B cell (primary cell): ENCODE results near the gene SPG7.

ENCODE experiments used
- EZH2 ChIP-seq: IDR thresholded peaks from 2 replicates; pipeline ENCODE4 v1.6.1; 2012; ENCODE audit warnings: borderline replicate concordance, low read depth, mild to moderate bottlenecking, moderate library complexity, low read length; ENCODE audit not compliant: insufficient read depth, poor library complexity, severe bottlenecking
- TF ChIP-seq, protein P1 (sequence below): fragments of 200-600 bp; IDR thresholded peaks from one replicate; pipeline ENCODE4 v1.8.0; 2022; ENCODE audit warnings: antibody characterized with exemption, mild to moderate bottlenecking

DNA sequence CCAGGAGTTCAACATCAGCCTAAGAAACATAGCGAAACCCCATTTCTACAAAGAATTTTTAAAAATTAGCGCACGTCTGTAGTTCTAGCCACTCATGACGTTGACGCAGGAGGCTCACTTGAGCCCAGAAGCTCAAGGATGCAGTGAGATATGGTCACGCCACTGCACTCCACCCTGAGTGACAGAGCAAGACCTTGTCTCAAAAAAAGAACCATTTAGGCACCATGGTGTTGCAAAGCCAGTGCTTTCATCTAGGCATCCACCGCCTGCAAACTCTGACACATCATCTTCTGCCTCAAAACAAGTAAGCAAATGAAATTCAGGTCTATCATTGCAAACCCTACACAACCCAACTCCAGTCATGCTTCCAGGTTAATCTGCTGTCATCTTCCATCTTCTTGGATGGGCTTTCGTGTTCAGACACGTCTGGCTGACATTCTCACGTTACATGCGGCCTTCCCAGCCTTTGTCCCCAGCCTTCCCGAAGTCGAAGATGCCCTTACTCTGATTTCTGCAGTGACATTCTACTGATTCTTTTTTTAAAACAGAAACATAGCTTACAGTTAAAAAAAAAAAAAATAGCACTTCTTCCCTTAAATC lies 26.7 kb upstream of the SPG7 start:
- TF ChIP-seq, protein P1, sequence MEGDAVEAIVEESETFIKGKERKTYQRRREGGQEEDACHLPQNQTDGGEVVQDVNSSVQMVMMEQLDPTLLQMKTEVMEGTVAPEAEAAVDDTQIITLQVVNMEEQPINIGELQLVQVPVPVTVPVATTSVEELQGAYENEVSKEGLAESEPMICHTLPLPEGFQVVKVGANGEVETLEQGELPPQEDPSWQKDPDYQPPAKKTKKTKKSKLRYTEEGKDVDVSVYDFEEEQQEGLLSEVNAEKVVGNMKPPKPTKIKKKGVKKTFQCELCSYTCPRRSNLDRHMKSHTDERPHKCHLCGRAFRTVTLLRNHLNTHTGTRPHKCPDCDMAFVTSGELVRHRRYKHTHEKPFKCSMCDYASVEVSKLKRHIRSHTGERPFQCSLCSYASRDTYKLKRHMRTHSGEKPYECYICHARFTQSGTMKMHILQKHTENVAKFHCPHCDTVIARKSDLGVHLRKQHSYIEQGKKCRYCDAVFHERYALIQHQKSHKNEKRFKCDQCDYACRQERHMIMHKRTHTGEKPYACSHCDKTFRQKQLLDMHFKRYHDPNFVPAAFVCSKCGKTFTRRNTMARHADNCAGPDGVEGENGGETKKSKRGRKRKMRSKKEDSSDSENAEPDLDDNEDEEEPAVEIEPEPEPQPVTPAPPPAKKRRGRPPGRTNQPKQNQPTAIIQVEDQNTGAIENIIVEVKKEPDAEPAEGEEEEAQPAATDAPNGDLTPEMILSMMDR = no peak
- TF ChIP-seq EZH2 = no peak
